Lower leg skin (tissue), 3 donors: ENCODE data around the gene ELK4.

Experiments
- POLR2A ChIP-seq, 2 donors: fragments of 450-650 bp; IDR thresholded peaks; one replicate each; pipeline ENCODE4 v1.6.1; 2016 to 2017; ENCODE audit warnings: antibody characterized with exemption in 2 of 2, mild to moderate bottlenecking in 1 of 2, moderate library complexity in 1 of 2
- TF ChIP-seq, protein P1 (sequence below), 3 donors: fragments of 450-650 bp; IDR thresholded peaks; one replicate each; pipeline ENCODE4 v1.5.1; 2016; ENCODE audit warnings: antibody characterized with exemption in 3 of 3, mild to moderate bottlenecking in 3 of 3, moderate library complexity in 2 of 3

DNA sequence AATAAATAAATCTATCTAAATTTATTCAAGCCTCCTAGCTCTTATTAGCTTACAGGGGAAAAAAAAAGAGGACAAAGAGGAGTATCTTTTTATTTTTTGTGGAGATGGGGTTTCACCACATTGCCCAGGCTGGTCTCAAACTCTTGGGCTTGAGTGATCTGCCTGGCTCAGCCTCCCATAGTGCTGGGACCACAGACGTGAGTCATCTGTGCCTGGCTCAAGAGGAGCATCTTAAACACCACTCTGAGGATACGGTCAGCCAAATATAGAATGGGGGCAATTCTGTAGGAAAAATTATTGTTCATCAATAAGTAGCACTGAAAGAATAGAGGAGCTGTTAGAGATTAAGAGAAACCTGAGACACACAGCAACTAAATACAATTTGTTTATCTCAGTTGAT lies 24.4 kb upstream of the ELK4 start:
- TF ChIP-seq, protein P1, sequence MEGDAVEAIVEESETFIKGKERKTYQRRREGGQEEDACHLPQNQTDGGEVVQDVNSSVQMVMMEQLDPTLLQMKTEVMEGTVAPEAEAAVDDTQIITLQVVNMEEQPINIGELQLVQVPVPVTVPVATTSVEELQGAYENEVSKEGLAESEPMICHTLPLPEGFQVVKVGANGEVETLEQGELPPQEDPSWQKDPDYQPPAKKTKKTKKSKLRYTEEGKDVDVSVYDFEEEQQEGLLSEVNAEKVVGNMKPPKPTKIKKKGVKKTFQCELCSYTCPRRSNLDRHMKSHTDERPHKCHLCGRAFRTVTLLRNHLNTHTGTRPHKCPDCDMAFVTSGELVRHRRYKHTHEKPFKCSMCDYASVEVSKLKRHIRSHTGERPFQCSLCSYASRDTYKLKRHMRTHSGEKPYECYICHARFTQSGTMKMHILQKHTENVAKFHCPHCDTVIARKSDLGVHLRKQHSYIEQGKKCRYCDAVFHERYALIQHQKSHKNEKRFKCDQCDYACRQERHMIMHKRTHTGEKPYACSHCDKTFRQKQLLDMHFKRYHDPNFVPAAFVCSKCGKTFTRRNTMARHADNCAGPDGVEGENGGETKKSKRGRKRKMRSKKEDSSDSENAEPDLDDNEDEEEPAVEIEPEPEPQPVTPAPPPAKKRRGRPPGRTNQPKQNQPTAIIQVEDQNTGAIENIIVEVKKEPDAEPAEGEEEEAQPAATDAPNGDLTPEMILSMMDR (IDR thresholded peaks at IDR 0.05): no peak
- TF ChIP-seq POLR2A (IDR thresholded peaks at IDR 0.05): no peak
